ENCODE measurements around the gene ARMH4. TPM values are rescaled to one million over a fixed set of nuclear protein-coding genes. Genes with fewer than 3 reads are reported as not detected.

Gene ARMH4
- total and polyA plus RNA-seq, 10 of the 15 experiments (the other 5 are each of a cell fraction or from before 2014, with no cell fraction given), result 0.50 to 0.97 (median 0.60) TPM; not detected in 7

- intact Hi-C loops (cut with micrococcal nuclease; ENCODE audit: unreplicated experiment), result loop anchor here (5.0 kb wide), 2 partner anchors 37 to 1147 kb away; no protein-coding TSS in a partner anchor
- RAD21 ChIA-PET (ENCODE audit: unreplicated experiment), result interaction anchor here (1.2 to 1.5 kb wide), 2 partner anchors 29 to 98 kb away, joined by 3 to 4 read pairs; partner anchors contain the start of gene ARID4A
- peak; percentile 64; the same call in 1 of the 2 replicates for TF ChIP-seq NKRF (conservative IDR thresholded peaks at IDR 0.05)
- peak; percentile 45 for TF ChIP-seq RUNX3 (IDR thresholded peaks at IDR 0.05; ENCODE audit: low read length)
- peak; percentile 93 for TF ChIP-seq LARP7 (IDR thresholded peaks at IDR 0.05)
- TF ChIP-seq MLLT1 (IDR thresholded peaks at IDR 0.05), result peak; percentile 26; the same call in 1 of the 2 replicates
- no peak for TF ChIP-seq HDAC2 (IDR thresholded peaks at IDR 0.05)
- peak in 1 of 2 experiments; percentile 75; a peak in 2 of 4 replicates for TF ChIP-seq BHLHE40 (IDR thresholded peaks at IDR 0.05; ENCODE audit: borderline replicate concordance in 1 of 2, low read depth in 2 of 2, low read length in 1 of 2)
- peak; percentile 55; the same call in 1 of the 2 replicates for TF ChIP-seq ZNF207 (IDR thresholded peaks at IDR 0.05; ENCODE audit: borderline replicate concordance)
- TF ChIP-seq CBX5 (IDR thresholded peaks at IDR 0.05; ENCODE audit: low read depth), result 0 out of 2 replicates have a peak, but pooled peaks have one; percentile 17
- TF ChIP-seq SMAD5 (IDR thresholded peaks at IDR 0.05; ENCODE audit: low read depth), result peak; percentile 58; the same call in 1 of the 2 replicates
- no peak for TF ChIP-seq FOS (IDR thresholded peaks at IDR 0.05; ENCODE audit: borderline replicate concordance, extremely low read depth, insufficient read length)
- peak; percentile 24; the same call in 1 of the 2 replicates for TF ChIP-seq MAX (IDR thresholded peaks at IDR 0.05; ENCODE audit: low read depth, low read length)
- TF ChIP-seq EGR1 (IDR thresholded peaks at IDR 0.05; ENCODE audit: borderline replicate concordance in 1 of 2, low read depth in 2 of 2, low read length in 2 of 2), result peak; percentile 77 to 98
- TF ChIP-seq TAF1 (IDR thresholded peaks at IDR 0.05; ENCODE audit: borderline replicate concordance, low read depth, low read length), result peak; percentile 62; the same call in 1 of the 2 replicates
- 0 out of 2 replicates have a peak, but pooled peaks have one; percentile 9 for TF ChIP-seq CREM (IDR thresholded peaks at IDR 0.05; ENCODE audit: low read depth)
- TF ChIP-seq RB1 (IDR thresholded peaks at IDR 0.05; ENCODE audit: borderline replicate concordance), result peak; percentile 71; the same call in 1 of the 2 replicates
- TF ChIP-seq BMI1 (IDR thresholded peaks at IDR 0.05; ENCODE audit: borderline replicate concordance), result no peak
- peak; percentile 42; the same call in 1 of the 2 replicates for TF ChIP-seq CHD2 (IDR thresholded peaks at IDR 0.05; ENCODE audit: borderline replicate concordance, low read depth, low read length)
- TF ChIP-seq SMARCA5 (IDR thresholded peaks at IDR 0.05), result peak; percentile 86; the same call in 1 of the 2 replicates
- TF ChIP-seq SIN3A (IDR thresholded peaks at IDR 0.05; ENCODE audit: low read depth, low read length), result no peak
These were observed 47.9 kb upstream of the ARMH4 start, which contains the start of gene ACTR10 for GRCh38 chr14:58199726-58200479. Gene ACTR10 (plus strand): TSS chr14:58200149. CDS start chr14:58200218, 69 bp downstream.

More at GRCh38 chr14:58199726-58200479, 47.9 kb upstream of the ARMH4 start, which contains the start of gene ACTR10:
- H3K9ac ChIP-seq (ENCODE audit: control insufficient read depth, insufficient read depth, low read length), result peak within 1 kb of the TSS; percentile 81
- peak within 1 kb of the TSS; percentile 91 for H3K4me2 ChIP-seq (ENCODE audit: control insufficient read depth, insufficient read depth)
- no peaks in the 10 kb centered on the region for H4K20me1 ChIP-seq (ENCODE audit: control insufficient read depth, insufficient read depth)
- peak within 1 kb of the TSS; percentile 98 for H2AFZ ChIP-seq (ENCODE audit: control insufficient read depth, low read depth, low read length)
- in situ Hi-C loops (cut with MboI), result no loop called here
- no peaks in the 10 kb centered on the region for H3K36me3 ChIP-seq (ENCODE audit: control insufficient read depth in 2 of 2, insufficient read depth in 2 of 2, low read length in 1 of 2)
- H3K27ac ChIP-seq (ENCODE audit: control insufficient read depth, insufficient read depth), result peak within 1 kb of the TSS; percentile 70
- FAIRE-seq, result peak; percentile 62
- POLR2A ChIA-PET, result interaction anchor here (1.0 to 1.6 kb wide), 4 partner anchors 39 to 44 kb away, joined by 3 to 4 read pairs (median 4); partner anchors contain the start of gene PSMA3
- no TSS peak for BruUV-seq (replicated peaks)
- H3K27me3 ChIP-seq (replicated peaks in 1 of 2; ENCODE audit: control insufficient read depth in 2 of 2, insufficient read depth in 2 of 2, low read length in 1 of 2), result no peaks in the 10 kb centered on the region
- H3K9me3 ChIP-seq (replicated peaks; ENCODE audit: control insufficient read depth, insufficient read depth, low read length), result no peaks in the 10 kb centered on the region
- WGBS (ENCODE audit: insufficient coverage, insufficient replicate concordance, low lambda C conversion rate, missing lambda C conversion rate), result 1% methylated on average over 57 of the region's 78 CpGs
- CTCF ChIA-PET, result interaction anchor here (1.0 kb wide), 1 partner anchor 33 kb away, joined by 3 read pairs; no protein-coding TSS in a partner anchor
- no peaks in the 10 kb centered on the region; the same call in 1 of the 2 replicates for H3K4me1 ChIP-seq (ENCODE audit: control insufficient read depth, insufficient read depth, low read length)
- peak within 1 kb of the TSS; percentile 96 for H3K4me3 ChIP-seq
- SMC1A ChIA-PET (ENCODE audit: uncharacterized antibody, unreplicated experiment), result interaction anchor here (1.0 to 1.2 kb wide), 3 partner anchors 13 to 46 kb away, joined by 3 read pairs; no protein-coding TSS in a partner anchor
- H3K79me2 ChIP-seq (ENCODE audit: control insufficient read depth, insufficient read depth, low read length), result peaks cover 20% of the 10 kb centered on the region
- peak; percentile 55 for DNase-seq (ENCODE audit: low read depth, low spot score)
- ATAC-seq, result peak; percentile 93
